ENCODE measurements around the gene DGKB.

- TF ChIP-seq GATA2 (IDR thresholded peaks at IDR 0.05; ENCODE audit: low read depth, low read length) = no peak
- TF ChIP-seq GATA3 (IDR thresholded peaks at IDR 0.05; ENCODE audit: low read depth, low read length) = no peak
Observed at GRCh38 chr7:14787551-14787950, 115.0 kb downstream of the DGKB start.
